ENCODE results near the gene XCL2.
A peak's percentile ranks its signal among the peaks of the same experiment; 100 is the strongest.

The XCL2 gene

DNA sequence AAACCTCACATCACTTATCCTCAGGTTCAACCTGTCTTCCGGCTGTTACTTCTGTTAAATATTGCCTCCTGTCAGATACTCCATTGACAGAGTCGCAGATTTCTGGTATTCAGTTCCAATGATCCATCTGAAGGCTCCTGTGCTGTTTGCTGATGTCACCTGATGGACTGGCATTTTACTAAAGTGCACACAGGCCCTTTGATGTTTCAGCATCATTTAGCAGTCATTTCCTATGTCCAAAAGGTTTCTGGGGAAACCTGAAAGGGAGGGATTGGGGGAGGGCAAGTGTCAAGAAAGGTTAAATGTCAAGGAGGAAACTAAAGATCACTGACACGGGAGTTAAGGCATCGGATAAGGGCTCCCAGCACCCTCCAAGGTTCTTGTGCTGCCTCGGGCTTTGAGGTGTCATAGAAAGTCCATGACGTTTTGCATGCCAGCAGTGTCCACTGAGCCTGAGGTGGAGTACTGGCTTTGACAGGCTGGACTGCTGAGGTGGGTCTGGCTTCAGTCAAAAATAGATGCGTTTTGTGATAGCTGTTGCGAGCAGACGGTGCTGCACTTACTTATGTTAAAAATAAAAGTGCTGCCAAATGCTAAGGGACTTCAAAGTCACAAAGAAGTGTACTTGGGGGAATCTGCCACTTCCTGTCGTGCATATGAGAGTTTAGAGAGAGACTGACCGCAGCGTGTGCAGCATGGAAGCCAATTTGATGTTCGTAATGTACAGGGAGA is 30.8 kb downstream of the XCL2 start:
- no peak for DNase-seq

DNA sequence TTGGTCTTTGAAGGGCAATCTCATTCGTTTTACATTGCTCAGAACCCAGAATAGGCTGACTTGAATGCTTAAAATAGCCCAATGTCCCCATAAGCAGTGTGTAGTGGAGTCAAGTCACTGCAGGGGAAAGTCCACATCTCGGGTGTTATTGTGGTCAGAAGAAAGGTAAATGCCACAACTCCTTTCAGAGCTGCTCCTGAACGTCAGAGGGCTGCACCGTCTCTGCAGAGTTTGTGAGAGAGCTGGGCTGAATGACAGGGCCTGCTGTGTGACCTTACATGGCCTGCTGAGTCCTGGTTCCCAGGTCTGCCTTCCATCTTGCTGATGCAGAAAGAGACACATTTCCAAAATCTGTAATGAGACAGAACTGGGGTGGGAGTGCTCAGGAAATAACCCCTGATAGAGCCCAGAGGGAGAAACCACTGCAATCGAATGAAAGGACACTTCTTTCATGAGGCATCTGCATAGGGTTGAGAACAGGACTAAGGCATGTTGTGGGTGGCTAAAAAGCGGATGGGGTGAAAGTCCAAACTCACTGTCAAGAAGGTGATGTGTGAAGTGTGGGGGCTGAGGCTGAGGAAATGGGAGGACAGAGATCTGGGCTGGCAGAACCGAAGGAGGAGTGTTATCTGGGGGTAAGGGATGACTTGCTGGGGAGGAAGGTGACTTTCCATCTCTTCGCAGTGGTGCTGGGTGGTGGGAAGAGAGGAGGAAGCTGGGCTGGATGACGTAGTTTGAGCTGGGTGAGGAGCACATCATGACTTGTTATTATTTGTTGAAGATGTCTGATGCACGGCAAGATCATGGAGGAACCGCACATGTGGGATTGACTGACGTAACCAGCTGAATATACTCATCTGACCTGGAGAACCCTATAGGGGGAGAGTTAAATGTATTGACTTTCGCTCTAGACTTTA is 33.7 kb downstream of the XCL2 start:
- no peak for DNase-seq

DNA sequence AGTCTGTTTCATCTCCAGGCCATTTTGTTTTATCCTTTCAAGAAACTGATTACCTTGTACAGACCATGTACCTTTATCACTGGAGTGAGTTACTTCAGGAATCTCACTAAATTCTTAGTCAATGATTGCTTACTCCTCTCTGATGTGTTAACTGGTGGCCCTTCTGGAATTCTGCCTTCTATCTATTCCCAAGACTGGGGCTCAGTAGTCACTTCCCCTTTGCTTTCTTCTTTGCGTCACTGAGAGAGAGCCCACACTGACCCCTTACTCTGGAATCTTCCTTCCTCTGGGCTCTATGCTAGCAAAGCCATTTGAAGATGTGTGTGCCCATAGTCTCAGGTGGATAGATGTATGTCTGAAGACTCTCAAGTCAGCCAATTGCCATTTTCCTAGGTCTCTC is 34.6 kb downstream of the XCL2 start:
- no peak for DNase-seq

DNA sequence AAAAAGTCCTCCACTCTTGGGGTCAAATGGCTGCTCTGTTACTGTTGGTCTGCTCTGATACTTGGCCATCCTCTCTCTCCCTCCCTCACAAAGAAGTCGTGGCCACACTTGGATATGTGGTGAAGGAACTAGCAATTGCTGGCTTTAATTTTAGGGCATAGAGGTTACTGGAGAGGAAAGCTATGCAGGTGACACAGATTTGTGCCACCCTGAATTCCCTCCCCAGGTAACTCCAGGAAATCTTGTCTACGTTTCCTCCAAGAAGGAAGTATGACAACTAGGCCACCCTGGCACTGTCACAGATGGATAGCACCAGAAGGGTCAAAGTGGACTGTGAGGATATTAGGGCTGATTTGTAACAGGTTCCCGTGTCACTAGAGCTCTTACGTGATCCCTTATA is 36.0 kb downstream of the XCL2 start:
- no peak for DNase-seq

DNA sequence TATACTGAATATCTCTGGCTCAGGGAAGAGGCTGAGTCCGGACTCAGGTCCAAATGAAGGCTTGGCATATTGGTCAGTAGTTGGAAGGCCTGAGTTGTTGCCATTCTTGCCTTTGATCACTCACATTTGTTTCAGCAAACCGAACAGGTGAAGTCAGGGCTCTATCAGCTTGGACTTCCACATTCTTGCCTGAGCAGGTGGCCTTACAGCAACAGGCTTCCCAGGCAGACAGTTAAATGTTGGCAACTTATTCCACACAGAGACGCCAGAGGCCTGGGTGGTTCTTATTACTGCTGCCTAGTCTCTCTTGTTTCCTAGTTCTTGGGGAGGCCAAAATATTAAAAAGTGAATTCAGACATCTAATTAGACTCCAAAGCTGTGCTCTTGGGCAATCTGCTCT is 36.6 kb downstream of the XCL2 start:
- no peak for DNase-seq

DNA sequence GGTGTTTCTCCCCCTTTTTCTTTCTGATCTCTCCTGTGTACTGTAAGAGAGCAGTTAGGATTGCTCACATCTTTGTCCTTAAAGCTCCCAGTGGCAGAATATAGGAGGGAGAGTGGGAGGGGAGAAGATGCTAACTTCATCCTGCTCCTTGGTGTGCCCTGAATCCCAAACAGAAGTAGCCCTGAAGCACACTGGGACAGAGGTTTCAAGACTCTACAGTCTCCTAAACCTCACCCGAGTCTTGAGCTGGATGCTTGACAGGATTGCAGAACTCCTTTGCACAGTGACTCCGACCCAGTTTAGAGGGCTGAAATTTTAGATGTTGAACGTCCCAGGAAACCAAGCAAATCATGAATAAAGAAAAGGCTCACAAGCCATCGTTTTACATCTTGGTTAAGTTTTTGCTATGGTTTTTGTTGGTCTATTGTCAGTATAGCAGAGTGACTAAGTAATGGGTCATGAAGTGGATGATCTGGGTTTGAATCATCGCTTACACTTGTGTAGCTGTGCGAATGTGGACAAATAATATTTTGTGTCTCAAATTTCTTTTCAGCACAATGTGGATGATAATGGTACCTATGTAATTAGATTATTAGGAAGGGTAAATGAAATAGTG is 37.5 kb downstream of the XCL2 start:
- DNase-seq: no peak

DNA sequence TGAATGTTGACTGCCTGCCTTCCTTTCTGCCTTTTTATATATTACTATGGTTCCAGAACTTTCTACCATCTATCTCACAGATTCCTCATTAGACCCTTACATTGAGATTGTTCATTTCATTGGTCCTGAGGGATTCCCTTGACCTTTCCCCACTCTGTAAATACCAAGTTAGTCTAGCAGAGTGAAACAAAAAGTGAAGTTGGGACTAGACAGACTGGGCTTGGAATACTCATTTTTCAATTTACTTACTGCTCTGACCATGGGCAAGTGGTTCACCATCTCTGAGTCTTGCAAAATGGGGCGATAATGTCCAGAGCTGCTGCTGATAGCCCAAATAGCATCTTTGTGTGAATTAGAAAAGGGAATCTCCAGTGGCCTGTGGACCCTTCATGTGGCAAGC is 38.8 kb downstream of the XCL2 start:
- no peak for DNase-seq

DNA sequence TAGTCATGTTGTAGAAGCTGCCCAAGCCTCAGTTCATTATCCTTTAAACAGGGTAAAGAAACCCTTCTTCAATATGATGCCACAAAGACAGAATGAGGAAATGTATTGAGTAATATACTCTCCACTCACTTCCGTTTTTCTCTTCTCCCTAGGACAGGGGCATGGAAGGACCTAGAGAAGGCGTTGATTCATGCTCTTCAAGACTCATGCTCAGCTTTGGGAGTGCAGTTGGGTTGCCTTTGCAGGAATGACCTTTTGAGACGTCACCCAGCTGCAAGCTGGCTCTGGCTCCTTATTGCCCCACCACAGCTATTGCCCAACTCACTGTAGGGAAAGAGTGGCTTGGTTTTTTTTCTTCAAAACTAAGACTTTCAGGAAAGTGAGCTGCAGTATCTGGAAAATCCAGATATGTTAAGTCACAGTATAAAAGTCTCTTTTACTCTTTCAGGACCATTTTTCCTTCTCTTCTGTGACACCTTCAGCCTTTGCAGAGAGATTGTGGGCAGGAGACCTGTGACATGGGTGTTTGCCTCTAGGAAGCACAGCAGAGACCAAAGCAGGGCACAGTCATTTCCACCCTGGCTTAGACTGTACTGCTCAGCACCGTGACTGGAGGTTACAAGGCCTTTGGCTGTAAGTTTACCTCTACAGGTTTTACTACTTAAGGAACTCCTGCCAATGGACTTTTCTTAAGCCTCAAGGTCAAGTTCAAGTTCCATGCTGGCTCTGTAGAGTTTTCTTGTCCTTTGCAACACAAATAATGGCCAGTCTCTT is 39.5 kb downstream of the XCL2 start:
- DNase-seq: no peak

DNA sequence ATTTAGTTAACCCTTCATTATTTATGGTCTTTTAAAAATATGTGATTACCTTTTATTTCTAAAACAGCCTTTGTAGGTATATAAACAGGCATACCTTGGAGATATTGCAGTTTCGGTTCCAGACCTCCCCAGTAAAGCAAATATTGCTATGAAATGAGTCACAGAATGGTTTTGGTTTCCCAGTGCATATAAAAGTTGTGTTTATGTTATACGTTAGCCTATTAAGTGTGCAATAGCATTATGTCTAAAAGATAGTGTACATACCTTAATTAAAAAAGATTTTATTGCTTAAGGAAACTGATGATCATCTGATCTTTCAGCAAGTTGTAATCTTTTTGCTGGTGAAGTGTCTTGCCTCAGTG is 44.1 kb downstream of the XCL2 start:
- no peak for DNase-seq

DNA sequence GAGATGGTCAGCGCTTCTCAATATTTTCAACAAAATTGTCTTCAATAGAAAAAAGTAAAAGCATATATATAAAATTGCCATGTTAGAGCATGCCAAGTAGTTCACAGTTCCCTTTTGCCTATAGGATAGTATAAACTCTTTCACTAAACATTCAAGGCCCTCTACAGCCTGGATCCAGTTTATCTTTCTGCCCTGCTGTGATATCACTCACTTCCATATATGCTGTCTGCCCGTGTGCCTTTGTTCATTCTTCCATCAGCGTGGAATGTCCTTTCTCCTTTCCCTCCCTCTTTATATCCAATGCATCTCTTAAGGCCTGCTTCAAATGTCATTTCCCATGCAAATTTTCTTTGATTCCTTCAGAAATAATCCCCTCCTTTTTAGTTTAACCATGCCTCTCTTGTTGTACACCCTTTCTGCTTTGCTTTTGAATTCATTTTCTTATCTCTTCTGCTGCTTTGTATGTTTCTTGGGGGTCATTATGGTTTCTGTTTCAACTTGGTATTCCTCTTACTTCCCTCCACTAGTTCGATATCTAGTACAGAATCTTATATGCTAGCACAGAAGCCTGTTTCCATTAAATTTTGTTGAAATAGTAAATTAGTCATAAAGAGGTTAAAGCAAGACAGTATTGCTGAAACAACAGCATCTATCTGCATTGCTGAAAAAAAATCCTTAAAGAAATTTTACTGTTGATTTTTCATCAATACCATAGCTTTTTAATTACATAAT is 44.7 kb downstream of the XCL2 start:
- no peak for DNase-seq

DNA sequence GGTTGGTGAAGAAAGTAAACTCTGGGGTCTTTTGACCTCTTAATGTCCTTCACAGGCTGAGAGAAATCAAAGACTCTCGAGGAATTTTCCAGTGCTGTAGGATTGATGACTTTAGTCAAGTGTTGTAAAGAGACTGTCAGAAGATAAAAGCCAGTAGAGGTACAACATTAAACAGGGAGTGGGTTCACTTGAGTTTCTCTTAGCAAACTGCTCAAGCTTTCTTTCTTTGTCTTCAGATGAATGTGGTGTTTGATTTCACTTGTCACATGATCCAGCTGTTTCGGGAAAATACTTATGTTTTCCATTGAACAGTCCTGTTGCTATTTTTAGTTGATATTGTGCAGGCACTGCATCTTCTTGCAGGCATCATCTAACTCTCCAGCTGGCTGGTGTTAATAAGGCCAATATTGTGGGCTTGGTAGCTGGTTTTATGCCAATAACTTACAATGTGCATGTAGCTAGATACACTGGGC is 45.6 kb downstream of the XCL2 start:
- DNase-seq: peak; percentile 19

DNA sequence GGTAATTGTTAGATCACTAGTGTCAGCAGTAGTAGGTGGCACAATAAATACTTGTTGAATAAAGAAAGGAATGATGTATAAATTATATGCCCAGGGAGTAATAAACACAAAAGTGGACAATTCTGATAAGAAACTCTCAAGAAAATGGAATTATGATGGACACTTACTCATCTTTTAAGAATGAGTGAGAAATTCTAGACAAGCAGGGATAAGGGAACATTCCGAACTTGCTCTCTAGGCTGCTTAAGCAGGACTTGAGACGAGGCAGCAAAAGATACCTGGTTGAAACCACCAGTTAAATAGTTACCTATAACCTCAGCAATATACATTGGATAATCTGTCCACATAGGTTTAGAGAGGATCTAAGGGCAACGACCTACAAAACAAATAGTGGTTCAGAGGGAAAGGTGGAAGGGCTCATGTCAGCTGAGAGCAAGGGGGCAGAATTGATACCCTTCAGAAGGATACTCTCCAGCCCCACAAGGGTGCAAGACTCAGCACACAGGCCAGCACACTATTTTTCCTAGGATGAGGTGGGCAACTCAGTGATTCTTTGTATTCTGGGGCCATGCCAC is 46.3 kb downstream of the XCL2 start:
- no peak for DNase-seq

DNA sequence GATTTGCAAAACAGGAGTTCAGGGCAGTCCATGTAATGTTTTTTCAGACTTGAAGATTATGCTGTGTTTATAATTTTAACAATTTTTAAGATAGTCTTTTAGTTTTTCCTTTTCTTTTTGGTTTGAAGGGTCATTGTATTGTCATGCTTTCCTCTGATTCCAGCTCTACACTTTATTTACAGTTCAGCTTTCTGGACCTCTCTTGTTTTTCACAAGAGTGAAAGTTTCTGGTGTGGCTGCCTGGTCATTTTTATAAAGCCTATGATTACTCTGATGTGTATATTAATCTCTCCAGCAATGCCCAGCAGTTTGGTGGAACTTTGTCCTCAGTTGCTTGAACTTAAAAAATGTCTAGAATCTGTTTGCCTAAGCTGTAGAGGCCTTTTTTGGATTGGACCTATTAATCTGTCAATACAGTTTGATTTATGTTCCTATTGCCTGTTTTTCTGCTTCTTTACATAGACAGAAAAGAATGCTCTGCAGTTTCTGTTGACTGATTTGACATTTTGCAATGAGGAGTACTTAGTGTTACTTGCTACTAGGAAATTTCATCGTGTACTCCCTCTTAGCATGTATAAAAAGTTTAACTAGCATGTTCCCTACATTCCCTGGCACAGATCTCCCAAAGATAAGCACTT is 52.2 kb downstream of the XCL2 start:
- no peak for DNase-seq

Data from DMS 273 treated with DMSO at 0.1 percent for 48 hours (cell line).